ENCODE data around the gene EHMT1.

Gene EHMT1

DNA sequence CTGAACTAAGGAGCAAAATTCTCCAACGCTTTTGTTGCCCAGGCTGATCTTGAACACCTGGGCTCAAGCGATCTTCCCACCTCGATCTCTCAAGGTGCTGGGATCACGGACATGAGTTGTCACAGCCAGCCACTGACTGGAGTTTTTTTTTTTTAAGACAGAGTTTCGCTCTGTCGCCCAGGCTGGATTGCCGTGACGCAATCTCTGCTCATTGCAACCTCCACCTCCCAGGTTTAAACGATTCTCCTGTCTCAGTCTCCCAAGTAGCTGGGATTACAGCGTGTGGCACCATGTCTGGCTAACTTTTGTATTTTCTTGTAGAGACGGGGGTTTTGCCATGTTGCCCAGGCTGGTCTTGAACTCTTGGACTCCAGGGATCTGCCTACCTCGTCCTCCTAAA is 58.2 kb downstream of the EHMT1 start:
- DNase-seq: no peak

DNA sequence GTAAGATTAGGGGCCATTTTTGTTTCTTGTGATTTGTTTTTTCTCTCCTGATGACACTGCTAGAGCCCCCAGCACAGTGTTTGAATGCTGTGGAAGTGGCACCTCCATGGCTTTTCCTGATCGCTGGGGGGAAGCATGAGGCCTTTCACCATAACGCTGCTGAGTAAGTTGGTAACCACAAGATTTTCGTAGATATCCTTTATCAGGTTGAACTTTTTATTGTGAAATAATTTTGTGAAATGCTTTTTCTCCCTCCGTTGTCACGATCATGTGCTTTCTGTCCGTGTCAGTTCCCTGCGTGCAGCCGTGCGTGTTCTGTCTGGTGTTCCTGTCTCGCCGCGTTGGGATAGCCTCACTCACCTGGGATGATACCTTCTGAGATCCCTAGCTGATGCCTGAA is 59.4 kb downstream of the EHMT1 start:
- DNase-seq: no peak

DNA sequence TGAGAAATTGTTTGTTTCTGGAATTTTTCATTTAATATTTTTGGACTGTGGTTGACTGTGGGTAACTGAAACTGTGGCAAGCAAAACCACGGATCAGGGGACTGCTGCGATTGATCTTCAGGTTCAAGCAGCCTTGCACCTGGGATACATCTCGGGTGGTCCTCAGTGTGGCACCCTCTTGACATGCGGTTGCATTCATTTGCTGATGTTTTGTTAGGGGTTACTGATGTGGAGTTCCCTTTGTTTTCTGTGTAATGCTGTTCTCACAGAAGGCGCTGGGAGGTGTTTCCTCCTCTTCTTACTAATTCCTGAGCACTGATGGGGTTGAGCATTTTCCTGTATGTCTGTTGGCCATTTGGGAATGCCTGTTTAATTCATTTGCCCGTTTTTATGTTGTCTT is 60.4 kb downstream of the EHMT1 start:
- no peak for DNase-seq

DNA sequence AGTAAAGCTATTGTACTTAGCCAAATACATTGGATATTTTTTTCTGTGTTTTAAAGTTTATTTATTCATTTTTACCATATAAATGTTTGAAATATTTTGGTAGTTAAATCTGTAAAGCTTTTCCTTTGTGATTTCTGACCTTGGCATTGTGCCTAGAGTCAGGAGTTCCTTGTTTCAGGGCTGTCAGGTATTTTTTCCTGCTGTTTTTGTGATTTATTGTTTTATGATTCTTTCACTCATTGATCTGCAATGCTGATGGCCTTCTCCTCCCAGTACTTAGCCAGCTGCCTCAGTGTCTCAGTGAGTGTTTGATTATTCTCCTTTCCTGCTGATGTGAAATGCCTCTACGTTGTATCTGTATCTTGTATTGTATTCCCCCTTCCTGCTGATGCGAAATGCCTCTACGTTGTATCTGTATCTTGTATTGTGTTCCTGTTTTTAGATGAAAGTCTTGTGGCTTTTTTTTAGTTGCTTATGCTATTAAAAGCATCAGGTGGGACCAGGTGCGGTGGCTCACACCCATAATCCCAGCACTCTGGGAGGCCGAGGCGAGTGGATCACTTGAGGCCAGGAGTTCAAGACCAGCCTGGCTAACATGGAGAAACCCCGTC is 61.0 kb downstream of the EHMT1 start:
- DNase-seq: no peak

DNA sequence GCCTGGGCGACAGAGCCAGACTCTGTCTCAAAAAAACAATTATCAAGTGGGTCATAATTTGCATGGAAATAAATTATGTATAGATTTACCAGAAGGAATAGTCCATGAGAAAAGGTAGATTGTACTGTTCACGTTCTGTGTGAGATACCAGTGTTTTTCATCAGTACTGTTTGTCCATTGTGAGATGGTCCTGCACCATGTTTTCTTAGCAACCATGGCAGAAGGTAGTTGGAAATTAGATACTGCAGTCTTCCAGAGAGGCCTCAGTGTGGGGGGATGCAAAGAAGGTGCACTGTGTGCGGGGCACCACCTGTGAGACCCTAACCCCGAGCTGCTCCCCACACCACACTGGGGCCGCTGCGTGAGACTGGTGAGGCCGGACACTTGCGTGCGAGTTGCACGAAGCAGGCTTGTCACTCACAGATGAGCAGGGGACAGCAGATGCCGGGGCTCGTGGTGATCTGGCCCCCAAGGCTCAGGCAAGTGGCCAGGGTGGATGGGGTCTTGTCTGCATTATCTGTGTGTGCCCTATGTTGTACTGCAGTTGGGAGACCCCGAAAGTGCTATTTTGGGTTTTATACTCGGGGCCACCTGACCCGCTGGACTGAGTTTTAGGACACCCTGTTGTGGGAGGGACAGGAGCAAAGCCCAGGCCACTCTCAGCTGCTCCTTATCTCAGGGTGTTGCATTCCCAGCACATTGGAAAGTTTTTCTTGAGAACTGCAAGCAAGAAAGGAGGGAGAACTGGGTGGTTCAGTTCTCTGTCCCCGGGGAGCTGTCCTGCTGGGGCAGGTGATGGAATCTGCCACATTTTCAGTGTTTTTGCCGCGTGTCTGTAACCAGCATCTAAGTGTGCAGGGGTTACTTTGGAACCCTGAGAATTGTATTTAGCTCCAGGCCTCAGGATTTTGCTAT is 61.9 kb downstream of the EHMT1 start:
- DNase-seq: no peak

DNA sequence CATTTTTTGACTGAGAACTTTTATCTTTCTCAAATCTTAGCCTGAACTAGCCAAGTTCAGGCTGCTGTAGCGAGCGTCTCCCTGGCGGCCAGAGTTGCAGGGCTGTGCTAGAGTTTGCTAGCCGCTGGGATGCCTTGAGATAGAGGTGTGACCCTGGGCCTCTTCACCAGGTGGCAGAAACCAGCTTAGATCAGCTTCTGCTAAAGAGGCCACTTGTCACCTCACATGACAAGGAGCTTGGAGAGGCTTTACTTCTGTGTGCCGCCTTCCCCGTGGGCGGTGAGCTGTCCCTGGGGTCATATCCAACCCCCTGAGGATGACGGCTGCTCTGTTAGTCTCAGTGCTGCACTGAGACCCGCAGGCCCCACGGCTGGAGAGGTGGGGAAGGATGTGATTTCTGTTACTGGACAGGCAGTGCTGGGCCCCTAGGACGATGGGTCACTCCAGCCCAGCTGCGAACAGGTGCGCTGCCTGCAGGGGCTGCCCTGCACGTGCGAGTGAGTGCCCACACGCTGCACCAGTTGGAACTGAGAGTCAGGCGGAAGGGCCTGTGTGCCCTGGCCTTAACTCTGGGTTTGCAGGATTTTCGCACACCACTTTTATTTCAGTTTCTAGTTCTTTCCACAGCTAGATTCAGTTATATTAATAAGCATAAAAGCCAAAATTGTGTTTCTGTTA is 63.8 kb downstream of the EHMT1 start:
- no peak for DNase-seq

DNA sequence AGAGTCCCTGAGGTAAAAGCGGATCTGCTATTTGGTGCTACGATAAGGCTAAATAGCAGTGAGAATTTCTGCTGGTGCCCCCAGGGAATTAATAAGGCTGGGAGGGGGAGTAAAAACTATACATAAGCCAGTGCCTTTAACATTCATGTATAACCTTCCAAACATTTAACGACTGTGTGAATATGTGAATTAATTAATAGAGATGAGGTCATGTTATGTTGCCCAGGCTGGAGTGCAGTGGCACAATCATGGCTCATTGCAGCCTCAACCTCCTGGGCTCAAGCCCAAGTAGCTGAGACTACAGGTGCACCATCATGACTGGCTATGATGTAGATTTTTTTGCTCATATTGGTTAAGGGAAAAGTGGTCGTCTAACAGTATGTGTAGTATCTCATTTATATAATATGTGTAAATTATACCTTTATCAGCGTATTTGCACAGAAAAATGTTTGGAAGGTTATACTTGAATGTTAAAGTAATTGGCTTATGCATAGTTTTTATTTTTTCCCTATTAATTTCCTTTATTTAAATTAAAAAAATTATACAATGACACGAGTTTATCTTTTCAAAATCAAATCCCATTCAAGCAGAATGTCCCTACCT is 64.6 kb downstream of the EHMT1 start:
- no peak for DNase-seq

DNA sequence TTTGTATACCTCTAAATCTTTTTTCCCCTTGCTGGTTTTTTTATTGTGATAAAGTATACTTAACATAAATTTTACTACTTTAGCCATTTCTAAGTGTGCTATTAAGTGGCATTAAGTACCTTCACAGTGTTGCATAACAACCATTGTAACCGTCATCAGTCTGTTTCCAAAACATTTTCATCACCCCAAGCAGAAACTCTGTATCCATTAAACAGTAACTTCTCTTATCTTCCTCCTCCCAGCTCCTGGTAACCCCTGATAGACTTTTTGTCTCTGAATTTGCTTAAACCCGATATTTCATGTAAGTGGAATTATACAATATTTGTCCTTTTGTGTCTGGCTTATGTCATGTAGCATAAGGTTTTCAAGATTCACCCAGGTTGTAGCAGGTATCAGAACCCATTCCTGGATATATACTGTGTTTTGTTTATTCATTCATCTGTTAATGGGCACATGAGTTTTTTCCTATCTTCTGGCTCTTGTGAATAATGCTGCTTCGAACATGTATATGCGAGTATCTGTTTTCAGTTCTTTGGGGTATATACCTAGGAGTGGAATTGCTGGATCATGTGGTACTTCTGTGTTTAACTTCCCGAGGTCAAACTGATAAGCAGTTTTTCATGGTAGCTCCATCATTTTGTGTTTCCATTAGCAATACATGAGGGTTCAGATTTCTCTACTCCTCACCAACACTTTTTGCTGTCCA is 66.4 kb downstream of the EHMT1 start:
- DNase-seq: no peak

DNA sequence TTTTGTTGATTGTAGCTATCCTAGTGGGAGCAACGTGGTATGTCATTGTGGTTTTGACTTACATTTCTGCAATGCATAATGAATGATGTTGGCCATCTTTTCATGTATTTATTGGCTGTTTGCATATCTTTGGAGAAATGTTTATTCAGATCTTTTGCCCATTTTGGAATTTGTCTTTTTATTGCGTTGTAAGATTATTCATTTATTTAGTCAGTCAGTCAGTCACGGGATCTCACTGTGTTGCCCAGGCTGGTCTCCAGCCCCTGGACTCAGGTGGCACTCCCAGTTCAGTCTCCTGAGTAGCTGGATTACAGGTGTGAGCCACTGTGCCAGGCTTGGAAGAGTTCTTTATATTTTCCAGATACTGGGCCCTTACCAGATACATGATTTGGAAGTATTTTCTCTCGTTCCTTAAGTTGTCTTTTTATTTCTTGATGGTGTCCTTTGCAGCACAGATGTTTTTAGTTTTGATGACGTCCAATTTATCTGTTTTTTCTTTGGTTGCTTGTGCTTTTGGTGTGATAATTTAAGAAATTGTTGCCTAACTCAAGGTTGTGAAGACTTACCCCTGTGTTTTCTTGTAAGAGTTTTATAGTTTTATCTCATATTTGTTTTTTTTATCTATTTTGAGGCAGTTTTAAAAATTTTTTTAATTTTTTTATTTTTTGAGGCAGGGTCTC is 67.1 kb downstream of the EHMT1 start:
- DNase-seq: no peak

DNA sequence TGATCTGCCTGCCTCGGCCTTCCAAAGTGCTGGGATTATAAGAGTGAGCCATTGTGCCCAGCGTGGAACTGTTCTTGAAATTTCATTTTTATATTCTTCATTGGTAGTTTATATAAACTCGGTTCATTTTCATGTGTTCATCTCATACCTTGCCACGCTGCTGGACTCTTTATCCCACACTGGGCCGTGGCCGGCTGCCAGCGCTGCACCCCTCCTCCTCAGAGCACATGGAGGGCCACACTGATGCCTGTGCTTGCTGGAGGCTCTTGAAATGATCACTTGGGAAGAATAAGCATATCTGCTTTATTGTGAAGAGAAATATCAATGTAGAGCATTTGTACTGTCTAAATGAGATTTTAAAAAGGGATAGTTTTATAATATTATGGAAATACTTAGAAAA is 69.5 kb downstream of the EHMT1 start:
- no peak for DNase-seq

DNA sequence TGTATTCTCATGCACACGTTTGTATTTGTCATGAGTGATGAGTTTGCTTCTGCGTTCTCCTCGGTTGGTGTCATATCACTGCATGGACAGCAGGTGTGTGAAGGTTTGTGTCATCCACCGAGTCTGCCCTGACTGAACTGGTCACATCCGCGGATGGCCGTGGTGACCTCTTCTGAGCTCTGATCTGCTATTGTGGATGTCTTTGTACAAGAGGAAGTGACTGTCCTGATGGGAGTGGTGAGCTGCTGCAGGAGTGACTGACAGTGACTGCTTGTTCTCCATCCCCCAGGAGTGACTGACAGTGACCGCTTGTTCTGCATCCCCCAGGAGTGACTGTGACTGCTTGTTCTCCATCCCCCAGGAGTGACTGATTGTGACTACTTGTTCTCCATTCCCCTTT is 69.9 kb downstream of the EHMT1 start:
- DNase-seq: no peak

DNA sequence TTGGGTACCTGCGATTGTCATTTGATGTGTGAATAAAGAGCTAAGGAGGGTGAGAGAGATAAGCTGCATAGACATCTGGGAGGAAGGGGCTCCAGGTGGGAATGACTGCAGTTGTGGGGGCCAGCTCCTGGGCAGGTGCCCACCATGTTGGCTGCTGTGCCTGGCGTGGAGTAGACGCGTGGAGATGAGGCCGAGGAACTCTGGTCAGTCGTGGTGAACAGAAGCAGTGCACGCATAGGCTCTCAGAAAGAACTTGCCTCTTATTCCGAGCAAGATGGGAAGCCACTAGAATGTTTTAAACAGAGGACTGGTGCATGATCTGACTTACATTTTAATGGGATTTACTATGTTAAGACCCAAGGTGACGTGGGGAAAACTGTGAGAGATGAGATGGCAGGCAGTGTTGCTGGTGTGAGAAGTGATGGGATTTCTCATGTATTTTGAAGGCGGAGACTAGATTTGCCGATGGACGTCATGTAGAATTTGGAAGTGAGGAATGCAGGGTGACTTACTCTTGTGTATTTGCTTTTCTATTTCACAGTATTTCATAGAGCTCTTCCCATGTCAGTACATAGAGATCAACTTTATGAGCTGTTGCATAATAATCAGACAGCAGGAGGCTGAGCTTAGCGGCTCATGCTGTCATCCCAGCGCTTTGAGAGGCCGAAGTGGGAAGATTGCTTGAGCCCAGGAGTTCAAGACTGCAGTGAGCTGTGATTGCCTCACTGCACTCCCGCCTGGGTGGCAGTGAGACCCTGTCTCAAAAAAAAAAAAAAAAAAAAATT is 71.1 kb downstream of the EHMT1 start:
- DNase-seq: no peak

DNA sequence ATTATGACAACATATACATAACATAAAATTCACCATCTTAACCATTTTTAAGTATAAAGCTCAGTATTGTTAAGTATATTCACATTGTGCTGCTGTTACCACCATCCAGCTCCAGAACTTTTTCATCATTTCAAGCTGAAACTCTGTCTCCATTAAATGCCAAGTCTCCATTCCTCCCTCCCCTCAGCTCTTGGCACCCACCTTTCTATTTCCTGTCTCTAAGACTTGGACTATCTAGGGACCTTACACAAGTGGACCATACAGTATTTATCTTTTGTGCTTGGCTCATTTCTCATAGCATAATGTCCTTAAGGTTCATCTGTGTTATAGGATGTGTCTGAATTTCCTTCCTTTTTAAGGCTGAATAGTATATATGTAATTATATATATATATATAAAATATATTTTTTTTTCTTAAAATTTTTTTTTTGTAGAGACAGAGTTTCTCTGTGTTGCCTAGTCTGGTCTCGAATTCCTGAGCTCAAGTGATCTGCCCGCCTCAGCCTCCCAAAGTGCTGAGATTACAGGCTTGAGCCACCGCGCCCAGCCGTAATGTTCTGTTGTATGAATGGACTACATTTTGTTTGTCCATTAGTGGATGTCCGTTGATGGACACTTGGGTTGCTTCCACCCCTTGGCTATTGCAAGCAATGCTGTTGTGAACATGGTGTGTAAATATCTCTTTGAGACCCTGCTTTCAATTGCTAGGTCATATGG is 72.3 kb downstream of the EHMT1 start:
- DNase-seq: no peak

DNA sequence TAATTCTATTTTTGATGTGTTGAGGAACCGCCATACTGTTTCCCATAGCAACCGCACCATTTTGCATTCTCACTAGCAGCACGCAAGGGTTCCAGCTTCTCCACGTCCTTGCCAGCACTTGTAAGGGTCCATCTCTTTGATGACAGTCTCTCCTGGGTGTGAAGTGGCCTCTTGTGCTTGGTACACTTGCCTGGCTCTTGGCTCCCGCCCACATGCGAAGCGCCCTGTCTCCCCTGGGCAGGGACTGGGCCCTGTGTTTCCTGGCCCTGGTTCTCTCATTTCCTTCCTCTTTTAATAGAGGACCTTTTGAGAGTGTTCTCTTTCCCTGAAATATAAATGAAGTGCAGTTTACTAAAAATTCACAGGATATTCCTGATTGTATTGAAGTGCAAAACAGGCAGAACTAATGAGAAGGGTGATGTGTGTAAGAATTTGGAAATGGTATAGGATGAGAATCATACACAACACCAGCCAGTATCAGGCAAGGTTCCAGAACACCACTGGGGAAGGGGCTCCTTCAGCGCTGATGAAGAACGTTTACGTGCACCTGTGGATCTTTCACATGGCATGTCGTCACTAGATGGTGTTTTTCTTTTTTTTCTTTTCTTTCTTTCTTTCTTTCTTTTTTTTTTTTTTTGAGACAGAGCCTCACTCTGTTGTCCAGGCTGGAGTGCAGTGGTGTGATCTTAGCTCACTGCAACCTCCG is 73.0 kb downstream of the EHMT1 start:
- no peak for DNase-seq

DNA sequence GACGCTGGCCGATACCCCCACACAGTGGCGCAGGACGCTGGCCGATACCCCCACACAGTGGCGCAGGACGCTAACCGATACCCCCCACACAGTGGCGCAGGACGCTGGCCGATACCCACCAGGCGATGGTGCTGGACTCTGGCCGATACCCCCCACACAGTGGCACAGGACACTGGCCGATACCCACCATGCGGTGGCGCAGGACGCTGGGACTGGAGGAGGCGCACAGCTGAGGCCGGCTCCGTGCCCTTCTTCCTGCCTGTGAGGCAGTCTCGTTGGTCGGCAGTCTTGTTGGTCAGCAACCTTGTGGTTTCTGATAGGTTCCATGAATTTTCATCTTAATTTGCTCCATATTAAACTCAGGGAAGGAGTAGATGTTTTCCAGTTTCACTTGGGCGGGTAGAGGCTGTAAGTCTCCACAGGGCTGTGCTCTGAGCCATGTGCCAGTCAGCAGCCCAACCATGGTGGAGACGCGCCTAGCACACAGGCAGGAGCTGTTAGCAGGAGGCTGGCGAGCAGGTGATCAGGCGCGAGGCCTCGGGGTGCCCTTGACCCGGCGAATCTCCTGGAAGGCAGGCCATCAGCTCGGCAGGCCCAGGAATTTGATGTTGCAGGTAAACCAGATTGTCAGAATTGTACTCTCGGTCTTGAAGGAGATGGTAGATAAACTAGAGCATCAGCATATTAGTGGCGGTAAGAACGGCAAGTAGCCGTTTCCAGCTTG is 75.6 kb downstream of the EHMT1 start:
- no peak for DNase-seq

DNA sequence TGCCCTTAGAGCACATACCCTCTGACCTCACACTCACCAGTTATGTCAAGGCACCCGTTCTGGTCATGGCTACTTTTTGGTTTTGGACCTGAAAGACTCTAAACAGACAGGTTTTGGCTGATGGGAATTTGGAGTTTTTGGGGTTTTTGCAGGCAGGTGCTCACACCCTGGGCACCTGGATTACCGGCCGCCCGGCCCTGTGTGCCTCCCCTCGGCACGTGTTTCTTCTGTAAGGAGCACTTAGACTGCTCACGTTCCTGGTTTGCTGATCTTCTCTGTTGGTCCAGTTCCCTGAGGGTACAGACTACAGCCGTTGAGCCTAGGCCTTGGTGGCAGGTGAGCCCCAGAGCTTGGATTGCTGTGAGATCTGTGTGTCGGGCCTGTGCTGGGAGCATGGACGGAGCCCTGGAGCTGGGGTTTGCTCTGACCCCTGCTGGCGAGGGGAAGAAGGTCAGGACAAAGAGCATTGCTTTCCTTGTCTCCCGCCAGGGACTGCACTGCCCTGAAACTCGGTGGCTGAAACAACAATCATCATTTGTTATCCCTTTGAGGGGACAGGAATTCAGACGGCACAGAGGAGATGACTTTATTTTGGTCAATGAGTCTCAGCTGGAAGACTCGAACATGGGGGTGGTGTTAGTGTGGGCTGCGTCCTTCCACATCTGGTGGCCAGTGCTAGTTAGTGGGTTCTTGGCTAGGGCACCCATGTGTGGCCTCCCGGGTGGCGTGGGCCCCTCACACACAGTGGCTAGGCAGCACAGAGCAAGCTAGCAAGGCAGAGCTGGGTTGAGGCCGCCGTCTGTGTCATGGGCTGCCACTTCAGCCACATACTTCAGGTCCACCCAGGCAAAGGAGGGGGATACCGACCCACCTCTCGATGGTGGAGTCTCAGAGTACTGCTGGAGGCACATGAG is 76.4 kb downstream of the EHMT1 start:
- no peak for DNase-seq

DNA sequence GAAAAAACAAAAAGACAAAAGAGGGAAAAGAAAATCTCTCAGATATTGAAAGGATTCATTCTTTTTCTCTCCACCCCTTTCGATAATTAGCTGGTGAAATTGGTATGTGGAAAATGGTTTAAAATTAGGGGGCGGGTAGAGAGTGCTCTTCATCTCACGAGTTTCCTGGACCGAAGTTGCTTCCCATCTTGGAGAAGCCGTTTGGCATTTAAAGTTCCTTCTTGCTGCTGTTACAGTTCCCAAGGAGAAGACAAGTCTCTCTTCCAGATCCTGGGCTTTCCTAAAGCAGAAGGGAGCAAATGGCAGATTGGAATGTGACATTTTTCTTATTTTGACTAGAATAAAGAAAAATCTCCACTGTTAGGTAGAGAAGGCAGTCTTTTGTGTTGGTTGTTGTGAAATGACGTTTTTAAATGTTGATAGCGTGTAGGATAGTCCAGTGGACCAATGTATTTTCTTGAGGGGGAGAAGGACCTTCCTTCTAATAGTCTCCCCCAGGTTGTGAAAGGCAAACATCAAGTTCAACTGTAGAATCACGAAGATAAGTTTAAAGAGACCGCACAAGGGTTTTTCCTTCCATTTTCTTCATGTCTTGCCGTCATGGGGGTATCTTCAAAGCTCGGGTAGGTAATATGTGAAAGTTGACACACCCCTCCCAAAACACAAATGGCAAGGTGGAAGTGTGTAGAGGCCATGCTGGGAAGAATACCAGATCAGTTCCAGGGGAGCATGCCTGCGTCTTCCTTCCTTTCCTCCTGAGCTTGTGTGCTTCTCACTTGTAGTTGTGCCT is 77.5 kb downstream of the EHMT1 start:
- no peak for DNase-seq
